GM04504 (cell line): ENCODE data around the gene SYT3.
"Not testable (repeated sequence)": the region's sequence is repeated elsewhere in the genome, so short reads cannot be mapped to it uniquely, and the experiment has no call there.

Experiments used
- DNase-seq: peaks from one replicate; pipeline ENCODE4 v3.0.0-alpha.2; 2012; ENCODE audit warnings: low read depth

The SYT3 gene

GRCh38 chr19:50636317-50637085, 3.2 kb downstream of the SYT3 start:
- no peak for DNase-seq

DNA sequence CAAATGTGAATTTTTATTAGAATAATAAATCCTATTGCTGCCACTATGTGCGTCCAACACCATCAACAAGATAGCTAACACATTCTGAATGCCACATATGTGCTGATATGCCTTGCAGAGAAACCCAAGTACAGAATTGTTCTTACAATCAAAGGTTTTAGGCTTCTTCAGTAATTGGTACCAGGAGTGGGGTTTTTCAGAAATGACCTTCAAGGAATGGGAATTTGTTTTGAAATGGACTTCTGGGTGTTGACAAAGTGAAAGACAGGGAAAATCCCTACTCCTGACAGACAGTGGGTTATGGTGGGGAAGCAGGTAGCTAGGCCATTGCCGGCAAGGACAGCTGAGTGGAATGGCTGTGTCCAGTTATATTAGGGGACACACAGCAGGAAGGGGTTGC, 5.7 kb downstream of the SYT3 start:
- DNase-seq = no peak

GRCh38 chr19:50633359-50633758, 6.3 kb downstream of the SYT3 start:
- DNase-seq = no peak

- no peak for DNase-seq
These were observed 7.4 kb downstream of the SYT3 start for GRCh38 chr19:50632151-50632835.

GRCh38 chr19:50629801-50630200, 9.9 kb downstream of the SYT3 start:
- DNase-seq = no peak

- DNase-seq = no peak
These were observed 10.5 kb downstream of the SYT3 start for GRCh38 chr19:50629194-50629593.

DNA sequence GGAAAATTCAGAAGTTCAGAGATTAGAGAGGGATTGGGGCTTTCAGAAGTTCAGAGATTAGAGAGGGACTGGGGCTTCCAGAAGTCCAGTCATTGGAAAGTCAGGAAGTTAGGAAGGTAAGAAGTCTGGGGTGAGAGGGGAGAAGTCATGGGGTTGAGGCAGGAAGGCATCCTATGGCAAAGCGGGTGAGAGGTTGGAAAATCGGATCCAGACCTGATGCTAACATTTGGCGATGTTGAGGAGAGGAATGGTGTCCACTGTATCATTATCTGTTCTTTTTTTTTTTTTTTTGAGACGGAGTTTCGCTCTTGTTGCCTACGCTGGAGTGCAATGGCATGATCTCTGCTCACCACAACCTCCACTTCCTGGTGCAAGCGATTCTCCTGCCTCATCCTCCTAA, 11.1 kb downstream of the SYT3 start:
- DNase-seq = no peak

- DNase-seq = no peak
These were observed 11.5 kb downstream of the SYT3 start for GRCh38 chr19:50628146-50628545.

DNA sequence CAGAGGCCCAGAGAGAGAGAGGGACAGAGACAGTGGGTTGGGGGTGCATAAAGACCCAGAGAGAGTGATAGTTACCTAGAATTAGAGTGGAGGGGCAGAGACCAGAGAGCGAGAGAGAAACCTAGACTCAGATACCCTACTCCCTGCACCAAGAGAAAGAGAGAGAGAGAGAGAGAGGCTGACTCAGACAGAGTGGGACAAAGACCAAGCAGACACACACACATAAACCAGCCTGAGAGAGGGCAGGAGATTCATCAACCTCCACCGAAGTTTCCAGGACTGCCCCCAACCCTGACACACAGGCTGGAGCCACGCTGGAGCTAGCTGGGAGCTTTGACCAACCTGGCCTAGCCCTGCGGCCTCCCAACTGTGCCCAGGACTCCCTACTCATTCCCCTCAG, 12.9 kb downstream of the SYT3 start:
- no peak for DNase-seq

- DNase-seq = no peak
These were observed 13.7 kb downstream of the SYT3 start for GRCh38 chr19:50626011-50626410.

DNA sequence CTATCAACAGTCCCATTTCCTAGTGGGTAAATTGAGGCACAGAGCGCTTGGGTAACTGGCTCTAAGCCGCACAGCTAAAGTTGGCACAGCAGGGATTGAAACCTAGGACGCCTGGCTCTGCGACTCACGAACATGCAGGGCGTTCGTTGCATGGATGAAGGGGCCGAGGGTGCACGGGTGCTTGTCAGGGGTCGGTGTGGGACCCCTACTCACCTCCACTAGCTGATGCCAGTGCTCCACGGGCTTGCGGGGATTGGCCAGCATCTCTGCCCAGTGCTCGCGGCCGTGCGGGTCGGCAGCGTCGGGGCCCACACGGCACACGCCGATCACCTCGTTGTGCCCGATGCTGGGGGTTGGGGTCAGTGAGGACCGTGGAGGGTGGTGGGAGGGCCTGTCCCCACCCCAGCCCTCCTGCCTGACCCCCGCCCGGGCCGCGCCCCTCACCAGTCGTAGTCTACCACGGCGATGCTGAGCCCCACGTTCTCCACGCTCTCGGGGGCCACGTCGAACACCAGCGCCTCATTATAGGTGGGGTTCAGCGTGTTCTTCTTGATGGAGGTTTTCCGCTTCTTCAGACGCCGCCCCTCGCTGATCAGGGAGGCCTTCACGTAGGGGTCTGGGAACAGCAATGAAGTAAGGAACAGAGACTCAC, 14.6 kb downstream of the SYT3 start:
- no peak for DNase-seq

GRCh38 chr19:50620394-50620906, 19.2 kb downstream of the SYT3 start:
- DNase-seq = not testable (repeated sequence)

GRCh38 chr19:50619184-50619583, 20.5 kb downstream of the SYT3 start:
- DNase-seq = not testable (repeated sequence)

DNA sequence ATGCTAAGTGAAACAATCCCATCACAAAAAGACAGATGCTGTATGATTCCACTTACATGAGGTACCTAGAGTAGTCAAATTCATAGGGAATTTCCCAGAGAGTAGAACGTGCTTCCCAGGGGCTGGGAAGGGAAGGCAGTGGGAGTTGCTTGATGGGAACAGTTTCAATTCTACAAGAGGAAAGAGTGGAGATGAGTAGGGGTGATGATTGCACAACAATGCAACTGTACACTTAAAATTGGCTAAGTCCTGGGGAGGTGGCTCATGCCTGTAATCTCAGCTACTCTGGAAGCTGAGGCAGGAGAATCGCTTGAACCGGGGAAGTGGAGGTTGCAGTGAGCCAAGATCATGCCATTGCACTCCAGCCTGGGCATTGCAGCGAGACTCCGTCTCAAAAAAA, 21.3 kb downstream of the SYT3 start:
- DNase-seq = not testable (repeated sequence)

- DNase-seq = not testable (repeated sequence)
These were observed 26.9 kb downstream of the SYT3 start for GRCh38 chr19:50612504-50613404.

GRCh38 chr19:50607874-50608785, 31.6 kb downstream of the SYT3 start:
- peak; percentile 6 for DNase-seq

- DNase-seq = no peak
These were observed 32.3 kb downstream of the SYT3 start for GRCh38 chr19:50607388-50607787.

DNA sequence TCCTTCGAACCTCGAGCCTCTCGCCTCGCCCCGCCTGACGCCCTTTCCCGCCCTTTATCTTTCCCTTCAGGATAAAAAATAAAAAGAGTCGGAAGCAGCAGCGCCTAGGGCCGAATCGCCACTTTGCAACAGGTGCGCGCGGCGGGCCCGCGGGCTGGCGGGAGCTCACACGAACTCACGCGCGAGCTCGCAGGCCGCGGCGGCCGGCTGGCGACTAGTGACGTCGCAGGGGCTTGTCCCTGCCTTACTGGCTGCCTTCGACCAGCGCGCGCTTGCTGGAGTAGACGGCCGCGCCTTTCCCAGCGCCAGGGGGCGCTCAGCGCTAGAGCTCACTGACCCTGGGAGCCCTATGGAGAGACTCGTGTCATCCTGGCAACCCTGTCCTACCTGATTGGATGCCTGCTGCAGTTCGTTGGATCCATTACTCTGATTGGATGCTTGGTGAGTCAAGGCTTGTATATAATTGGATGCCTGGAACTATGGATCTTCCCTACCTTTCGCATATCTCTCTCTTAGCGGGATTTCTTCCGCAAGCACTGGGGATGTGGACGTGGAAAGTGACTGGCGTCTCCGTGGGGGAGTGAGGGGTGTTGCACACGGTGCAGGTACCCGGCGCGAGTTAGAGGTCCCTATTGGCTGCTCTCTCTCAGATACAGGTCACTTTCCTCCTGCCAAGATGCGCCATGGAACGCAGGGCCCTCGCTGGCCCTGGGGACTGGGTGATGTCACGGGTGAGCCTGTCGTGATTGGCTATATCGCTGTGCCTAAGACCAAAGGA, 33.4 kb downstream of the SYT3 start:
- DNase-seq = not testable (repeated sequence)

GRCh38 chr19:50604264-50605073, 35.2 kb downstream of the SYT3 start:
- not testable (repeated sequence) for DNase-seq
